T-helper 9 cell (primary cell): Measurements from ENCODE around the gene MTFP1.
"Not testable (repeated sequence)": the region's sequence is repeated elsewhere in the genome, so short reads cannot be mapped to it uniquely, and the experiment has no call there.

Experiments used
- DNase-seq: peaks from one replicate; pipeline ENCODE4 v3.0.0-alpha.2; 2020

The MTFP1 gene

DNA sequence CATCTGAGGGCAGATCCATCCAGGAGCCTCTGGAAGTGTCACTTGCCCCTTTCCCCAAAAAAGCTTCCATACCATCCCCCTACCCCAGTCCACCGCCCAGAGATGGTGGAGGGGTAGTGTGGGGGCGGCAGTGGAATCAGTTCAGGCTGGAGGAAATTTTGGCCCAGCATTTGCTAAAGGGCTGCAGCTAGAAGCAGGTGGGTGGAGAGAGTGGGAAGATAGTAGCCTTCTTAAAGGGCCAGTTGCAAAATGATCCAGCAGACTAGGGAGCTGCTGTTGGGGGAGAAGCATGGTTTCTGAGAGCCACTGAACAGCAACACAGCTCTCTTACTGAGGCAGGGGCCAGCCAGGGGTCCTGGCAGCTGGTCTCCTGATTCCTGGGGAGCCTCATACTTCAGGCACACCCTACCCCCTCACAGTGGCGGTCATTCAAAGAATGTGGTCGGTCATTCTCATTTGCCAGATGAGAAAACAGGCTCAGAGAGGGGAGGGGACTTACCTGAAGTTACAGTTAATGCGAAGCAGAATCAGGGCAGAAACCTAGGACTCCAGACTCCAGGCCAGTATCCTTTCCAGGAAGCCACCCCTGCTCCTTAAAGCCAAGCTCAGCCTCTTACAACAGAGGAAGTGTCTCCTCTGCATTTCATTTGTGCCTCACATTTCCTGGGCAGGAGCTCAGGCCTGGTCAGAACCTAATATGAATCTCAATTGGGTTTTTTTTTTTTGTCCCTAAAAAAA, 23.4 kb upstream of the MTFP1 start:
- no peak for DNase-seq

DNA sequence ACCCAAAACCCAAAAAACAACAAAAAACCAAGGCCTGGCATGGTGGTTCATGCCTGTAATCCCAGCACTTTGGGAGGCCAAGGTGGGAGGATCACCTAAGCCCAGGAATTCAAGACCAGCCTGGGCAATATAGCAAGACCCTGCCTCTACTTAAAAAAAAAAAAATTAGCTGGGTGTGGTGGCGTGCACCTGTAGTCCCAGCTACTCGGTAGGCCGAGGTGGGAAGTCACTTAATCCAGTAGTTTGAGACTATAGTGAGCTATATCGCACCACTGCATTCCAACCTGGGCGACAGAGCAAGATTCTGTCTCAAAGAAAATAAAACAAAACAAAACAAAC, 22.8 kb upstream of the MTFP1 start:
- DNase-seq, result not testable (repeated sequence)

DNA sequence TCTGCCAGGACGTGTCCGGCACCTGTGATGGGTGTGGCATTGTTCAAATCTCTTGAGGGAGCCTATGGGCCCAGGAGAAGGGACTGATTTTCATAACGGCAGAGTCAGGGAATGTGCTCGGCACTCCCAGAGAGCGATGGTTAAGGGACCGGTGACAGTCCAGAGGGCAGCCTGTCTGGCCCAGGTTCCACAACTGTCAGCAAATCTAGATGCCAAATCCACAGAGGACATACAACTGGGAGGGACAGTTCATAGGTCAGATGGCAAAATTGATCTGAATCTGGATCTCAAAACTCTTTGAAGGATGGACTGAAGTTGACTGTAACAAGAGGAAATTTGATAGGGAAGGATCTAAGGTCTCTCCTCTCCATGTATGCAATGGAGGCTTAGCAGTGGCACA, 21.3 kb upstream of the MTFP1 start:
- DNase-seq, result no peak

DNA sequence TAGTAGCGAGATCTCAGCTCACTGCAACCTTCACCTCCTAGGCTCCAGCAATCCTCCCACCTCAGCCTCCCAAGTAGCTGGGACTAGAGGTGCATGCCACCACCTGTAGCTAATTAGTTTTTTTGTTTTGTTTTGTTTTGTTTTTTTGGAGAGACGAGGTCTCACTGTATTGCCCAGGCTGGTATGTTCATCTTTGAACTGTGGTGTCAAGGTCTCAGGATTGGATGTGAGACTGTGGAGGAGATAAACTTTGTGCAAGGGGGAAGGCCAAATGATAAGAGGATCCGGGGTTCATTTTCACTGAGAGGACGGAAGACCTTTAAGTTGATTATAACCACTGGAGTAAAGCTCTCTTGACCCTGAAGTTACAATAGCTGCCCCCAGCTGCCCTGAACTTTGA, 19.8 kb upstream of the MTFP1 start:
- no peak for DNase-seq

DNA sequence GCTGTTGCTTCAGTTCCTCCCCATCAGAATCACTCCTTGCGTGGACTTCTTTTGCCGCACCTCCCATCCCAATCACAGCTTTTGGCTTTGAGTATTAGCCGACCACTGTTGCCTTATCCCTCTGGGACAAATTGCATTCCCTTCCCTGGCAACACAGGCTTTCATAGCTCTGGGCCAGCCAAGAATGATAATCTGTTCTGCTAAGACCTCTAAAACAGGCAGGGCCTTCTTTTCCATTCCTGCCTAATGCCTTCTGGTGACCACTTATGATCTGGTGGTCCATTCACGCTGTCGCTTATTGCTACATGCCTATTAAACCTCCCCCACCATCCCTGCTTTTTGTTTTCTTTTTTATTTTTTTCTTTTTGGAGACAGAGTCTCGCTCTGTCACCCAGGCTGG, 19.2 kb upstream of the MTFP1 start:
- no peak for DNase-seq

DNA sequence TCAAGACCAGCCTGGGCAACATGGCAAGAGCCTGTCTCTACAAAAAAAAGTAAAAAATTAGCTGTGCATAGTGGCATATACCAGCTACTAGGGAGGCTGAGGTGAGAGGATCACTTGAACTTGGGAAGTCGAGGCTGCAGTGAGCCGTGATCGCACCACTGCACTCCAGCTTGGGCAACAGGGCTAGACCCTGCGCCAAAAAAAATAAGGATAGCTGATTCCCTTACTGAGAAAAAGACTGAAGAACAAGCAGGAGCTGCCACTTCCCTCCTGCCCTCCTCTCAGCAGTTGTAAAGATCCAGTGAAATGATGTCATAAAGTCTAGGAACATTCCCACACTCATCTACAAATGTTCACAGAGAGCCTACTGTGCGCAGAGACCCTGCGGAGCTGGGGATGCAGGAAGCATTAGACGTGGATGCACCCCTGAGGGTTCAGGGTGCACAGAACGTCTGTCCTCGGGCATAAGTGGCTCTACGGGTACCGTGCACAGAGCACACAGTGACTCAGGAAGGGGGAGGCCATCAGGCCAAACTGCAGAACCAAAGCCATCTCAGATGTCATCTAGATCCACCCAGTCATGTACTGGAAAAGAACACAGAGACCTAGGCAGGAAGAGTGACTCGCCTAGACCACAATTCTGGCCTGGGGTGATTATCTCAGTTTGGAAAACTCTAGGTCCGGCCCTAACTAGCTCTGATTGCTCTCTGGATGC, 17.0 kb upstream of the MTFP1 start:
- no peak for DNase-seq

DNA sequence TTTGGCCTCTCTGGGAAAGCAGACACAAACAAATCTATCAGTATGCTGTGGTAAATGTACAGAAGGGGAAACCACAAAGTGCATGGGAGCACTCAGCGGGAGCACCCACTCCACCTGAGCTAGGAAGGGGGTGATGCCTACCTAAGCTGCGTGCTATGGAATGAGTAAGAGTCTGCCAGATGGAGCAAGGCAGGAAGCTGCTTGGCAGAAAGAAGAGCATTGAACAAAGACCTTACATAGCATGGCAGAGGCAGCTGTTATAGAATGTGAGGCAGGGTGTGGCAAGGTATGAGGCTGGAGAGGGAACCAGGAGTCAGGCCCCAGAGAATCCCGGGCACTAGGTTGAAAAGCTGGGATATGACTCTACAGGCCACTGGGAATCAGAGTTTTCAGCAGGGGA, 13.8 kb upstream of the MTFP1 start:
- DNase-seq, result no peak

DNA sequence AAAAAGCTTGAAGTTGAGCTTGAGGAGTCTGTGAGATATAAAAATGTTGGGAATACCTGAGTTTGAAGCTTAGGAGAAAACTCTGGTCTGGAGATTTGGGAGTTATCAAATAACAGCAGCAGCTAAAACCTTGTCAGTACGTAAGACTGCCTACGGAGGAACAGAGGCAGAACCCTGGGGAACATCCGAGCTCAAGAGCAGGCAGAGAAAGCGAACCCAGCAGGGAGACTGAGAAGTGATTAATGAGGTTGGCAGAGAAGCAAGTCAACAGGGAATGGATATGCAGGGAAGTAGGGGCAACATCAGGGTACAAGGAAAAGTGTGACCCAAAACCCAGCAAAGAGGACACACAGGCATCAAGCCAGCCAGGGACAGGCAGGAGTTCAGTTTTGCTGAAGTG, 12.6 kb upstream of the MTFP1 start:
- DNase-seq, result no peak

DNA sequence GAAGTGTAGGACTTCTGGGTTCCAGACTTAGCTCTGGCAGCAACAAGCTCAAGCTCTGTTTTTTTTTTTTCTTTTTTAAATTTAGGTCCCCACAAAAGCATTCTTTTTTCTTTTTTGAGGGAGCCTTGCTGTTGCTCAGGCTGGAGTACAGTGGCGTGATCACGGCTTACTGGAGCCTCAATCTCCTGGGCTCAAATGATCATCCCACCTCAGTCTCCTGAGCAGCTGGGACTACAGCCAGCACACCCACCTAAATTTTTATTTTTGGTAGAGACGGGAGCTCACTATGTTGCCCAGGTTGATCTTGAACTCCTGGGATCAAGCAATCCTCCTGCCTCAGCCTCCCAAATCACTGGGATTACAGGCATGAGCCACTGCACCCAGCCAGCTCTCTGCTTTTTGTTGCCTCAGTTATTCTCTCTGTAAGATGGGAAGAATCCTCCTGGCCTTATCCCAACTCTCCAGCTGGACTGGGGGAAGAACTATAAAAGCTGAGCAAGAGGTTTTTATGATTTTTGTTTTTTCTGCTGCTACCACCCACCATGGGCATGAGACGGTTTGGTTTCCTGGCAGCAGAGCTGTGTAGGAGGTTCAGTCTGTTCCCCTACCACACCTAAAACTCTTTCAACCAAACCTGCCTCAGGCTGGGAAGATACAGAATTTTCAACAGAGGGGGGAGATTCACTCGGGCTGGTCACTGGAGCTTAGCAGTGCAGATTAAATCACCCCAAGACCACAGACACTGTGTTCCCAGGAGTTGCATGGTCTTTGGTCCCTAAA, 11.6 kb upstream of the MTFP1 start:
- no peak for DNase-seq

DNA sequence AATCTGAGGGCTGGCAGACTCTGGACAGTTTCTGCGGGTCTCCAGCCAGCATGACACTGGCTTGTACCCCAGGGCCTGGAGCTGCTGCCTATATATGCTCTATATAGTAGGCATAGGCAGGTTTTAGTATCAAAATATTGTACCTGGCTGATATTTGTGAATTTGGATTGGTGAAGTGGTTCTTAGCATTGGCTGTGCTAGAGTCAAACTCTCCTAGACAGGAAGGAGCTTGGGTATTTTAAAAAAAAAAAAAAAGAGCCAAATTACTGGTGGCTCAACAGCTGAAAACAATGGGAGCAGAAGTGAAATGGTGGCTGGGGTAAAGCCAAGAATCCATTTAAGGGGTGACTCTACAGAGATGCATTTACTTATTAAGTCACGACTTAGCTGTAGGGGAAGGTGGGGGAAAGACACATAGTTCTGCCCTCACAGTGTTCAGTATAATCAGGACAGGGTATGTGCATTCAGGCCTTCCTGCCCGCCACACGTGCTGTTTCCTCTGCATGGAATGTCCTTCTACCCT, 11.0 kb upstream of the MTFP1 start:
- DNase-seq, result no peak

DNA sequence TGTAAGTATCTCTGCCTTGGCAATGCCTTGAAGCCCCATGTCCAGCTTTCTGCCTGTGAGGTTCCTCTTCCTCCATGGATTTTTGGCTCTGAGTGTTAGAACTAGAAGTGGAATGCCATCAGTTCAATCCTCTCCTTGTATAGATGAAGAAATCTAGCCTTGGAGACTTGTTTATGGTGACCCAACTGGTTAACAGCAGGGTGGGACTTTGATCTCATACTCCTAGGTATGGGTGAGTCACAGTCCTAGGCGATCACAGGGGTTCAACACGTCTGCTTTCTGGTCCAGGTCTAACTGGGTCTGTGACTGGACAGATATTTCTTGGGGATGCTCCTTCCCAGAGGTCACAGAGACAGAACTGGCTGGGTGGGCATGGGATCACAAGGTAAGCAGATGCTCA, 9.2 kb upstream of the MTFP1 start:
- no peak for DNase-seq

DNA sequence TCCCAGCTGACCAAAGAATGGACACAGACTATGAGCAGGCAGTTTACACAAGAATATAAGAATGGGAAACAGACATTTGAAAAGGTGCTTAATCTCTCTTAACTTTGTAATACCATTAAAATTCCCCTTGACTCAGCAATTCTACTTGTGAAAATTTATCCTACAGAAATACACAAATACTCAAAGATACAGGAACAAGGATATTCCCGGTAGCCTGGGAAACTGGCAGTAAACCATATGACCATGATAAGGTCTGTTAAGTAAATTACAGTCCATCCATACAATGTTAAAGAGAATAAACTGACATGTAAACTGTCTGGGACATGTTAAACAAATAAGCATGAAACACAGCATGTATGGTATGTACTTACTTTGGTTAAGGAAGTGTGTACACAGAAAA, 8.7 kb upstream of the MTFP1 start:
- no peak for DNase-seq

DNA sequence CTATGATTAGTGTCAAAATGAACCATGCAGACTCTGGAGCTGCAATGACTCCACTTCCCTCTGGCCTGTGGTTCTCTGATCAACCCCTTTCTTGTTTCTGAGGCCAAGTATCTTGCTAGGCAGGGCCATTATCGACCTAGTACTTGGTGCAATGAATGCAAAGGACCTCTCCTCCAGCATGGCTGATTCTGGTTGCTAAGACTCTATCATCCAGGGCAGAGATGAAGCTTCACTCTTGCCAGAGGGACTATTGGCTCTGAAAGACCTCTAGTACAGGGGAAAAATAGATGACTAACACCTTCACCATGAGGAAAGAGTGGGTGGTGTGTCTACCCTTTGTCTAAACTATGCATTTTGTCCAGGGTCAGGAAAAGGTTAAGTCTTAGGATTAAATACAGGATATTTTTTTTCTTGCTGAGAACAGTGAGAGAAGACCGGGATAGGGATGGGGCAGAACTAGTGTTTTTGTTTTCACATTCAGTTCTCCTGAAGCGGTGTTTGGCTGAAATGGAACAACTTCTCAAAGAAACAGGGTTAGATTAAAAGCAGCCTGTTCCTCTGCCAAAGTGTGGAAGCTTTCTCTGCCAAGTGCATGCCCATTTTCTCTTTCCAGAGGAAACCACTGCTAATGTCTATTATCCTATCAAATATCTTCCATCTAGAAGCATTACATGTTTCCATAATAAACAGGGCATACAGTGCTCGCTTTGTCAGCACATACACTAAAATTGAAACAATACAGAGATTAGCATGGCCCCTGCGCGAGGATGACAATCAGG, 5.0 kb upstream of the MTFP1 start:
- no peak for DNase-seq

DNA sequence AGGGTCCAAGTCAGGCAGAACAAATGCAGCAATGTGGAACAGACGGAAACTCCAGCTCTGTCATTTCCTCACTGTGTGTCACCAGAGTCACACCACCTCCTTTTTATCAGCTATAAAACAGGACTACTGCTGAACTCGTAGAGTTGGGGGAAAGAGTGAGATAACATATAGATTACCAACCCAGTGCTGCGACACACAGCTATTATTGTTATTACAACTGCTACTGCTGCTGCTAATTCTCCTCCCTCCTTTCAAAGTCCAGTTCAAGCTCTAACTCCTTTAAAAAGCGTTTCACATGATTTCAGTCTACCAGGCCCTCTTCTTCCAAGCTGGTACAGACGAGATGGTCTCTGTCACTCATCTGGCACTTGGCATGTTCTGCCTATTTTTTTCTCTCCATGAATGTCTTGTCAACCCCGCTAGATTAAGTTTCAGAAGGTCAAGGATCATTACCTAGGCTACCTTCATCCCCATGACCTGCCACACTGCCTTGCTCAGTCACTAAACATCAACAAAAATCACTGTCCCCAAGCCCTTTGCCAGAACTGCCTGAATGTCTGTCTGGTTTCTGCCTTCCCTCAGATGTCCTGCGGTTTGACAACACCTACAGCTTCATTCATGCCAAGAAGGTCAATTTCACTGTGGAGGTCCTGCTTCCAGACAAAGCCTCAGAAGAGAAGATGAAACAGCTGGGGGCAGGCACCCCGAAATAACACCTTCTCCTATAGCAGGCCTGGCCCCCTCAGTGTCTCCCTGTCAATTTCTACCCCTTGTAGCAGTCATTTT, 3.7 kb upstream of the MTFP1 start:
- no peak for DNase-seq

DNA sequence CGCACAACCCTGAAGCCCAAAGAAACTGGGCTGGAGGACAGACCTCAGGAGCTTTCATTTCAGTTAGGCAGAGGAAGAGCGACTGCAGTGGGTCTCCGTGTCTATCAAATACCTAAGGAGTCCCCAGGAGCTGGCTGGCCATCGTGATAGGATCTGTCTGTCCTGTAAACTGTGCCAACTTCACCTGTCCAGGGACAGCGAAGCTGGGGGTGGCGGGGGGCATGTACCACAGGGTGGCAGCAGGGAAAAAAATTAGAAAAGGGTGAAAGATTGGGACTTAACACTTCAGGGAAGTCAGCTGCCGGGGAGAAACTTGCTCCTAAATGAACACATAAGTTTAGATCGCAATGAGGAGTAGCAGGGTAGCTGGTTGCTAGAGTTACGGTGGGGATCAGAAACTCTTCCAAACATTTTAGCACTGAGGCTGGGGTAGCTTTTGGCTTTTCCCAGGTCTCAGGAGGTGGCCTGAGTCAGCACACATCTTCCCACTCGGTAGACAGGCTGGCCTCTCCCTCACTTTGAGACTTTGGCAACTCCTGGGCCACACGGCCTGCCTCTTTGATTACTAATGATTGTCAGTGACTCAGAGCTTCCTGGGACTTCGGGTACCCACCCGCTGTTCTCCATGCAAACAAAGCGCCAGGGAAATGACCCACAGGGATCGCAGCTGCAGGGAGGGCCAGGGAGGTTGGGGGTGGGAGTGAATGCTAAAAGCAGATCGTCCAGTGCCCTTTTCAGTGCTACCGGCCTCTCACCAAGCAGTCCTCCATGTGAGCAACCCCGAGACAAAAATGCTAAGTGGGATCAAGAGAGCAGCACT, 2.9 kb upstream of the MTFP1 start:
- no peak for DNase-seq

DNA sequence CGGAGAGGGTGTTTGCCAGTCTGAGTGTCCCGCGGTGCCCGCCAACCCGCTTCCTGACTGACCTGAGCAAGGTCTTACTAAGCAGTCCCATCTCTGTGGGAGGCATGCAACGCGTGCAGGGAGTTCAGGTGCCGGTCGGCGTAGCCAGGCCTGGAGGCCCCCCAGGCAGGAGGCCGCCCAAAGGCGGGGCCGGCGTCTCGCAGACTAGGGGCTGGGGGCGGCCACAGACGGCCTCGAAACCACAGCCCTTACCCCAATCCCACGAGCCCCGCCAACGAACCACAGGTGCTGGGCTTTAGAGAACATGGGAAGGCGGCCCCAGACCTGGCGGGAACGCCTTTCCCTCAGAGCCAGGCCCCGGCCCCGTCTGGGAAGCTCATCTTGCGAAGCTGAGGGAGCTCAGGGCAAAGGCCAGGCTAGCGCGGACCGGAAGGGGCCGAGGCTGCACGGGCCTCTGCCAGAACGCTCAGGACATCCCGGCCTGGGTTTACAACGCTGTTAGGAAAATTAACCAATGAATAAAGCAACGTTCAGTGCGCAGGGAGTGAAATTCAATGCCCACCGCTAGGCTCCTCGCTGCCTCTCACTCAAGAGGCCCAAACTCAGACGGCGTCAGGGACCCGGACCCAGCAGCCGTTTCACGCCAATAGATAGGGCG, 2.1 kb upstream of the MTFP1 start:
- peak; percentile 24 for DNase-seq

DNA sequence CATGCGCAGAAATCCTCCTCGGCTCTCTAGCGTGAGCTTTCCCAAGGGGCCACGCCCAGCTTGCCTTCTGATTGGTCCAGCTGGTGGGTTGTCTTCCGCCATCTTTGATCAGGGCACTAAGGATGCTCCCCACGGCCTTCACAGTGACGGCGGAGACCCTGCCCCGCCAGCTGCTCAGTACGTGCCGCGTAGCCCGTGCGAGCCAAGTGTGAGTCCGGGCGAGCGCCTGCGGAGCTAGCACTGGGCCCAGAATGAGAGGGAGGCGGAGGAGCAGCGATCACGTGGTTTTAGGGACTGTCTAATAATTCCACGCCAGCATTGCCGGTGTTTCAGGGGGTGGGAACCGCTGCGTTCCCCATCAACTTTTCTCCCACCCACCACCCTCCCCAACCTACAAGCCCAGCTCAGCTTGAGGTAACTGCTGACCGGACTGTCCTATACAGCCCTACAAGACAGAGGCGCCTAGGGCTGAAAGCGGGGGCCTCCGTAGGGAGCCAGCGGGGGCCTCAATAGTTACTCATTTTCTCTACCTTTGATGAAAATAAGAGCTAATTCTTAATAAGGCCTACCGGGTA, 1.5 kb upstream of the MTFP1 start:
- DNase-seq, result peak; percentile 94

DNA sequence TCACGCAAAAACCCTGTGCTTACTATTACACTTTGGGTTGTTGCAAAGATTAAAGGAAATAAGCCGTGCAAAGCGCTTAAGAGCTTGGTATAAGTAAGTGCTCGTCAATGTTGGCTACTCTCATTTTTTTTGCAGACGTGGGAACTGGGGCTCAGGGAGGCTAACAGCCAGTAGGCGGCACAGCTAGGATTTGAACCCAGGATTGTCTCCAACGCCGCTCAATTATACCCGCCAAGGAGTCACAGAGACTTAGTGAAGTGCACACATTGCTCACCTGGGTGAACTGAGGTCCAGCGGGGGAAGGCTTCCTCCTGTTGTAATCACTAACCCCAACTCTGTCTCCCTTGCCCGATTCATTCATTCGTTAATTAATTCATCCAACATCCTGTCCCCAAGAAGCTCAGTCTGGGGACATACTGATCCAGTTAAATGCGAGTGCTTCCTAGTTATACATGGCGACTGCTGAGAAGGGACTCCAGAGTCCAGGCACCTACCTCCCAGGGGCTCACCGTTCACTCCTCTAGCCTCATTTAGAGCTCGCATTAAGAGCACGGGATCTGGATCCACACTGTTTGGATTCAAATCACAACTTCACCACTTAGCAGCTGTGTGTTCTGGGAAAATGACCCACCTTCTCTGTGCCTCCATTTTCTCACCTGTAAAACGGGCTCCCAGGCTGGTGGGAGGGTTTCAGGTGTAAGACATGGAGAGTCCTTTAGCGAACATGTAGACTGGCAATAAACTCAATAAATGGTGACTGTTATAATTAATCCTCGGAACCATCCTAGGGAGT, 838 bp upstream of the MTFP1 start:
- DNase-seq, result no peak

DNA sequence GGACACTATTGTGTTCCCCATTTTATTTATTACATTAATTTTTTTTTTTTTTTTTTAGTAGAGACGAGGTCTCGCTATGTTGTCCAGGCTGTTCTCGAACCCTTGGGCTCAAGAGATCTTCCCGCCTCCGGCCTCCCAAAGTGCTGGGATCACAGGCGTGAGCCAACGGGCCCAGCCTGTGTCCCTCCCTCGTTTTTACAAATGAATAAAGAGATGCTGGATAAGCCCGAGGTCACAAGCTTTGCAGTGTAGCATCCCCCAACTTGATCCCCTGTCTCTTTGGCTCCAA, 297 bp upstream of the MTFP1 start:
- DNase-seq, result no peak
